B cell (primary cell): ENCODE results near the gene PLP2. TPM values are rescaled to one million over a fixed set of nuclear protein-coding genes. Genes with fewer than 3 reads are reported as not detected.

Source experiments
- ATAC-seq: fragments of 200-7000 bp; cut with Tn5 transposase; one replicate; pipeline ENCODE4 v1.10.0; 2021; ENCODE audit warnings: low read depth, mild to moderate bottlenecking, moderate number of reproducible peaks, moderate library complexity
- CTCF ChIA-PET: fragments of 350-600 bp; sonication (Branson Sonifier 250); formaldehyde crosslinking; loops from one replicate; lab custom pipeline; 2021; ENCODE audit warnings: antibody characterized with exemption, inconsistent platforms; lab: Charles Lee
- POLR2A ChIA-PET: fragments of 350-600 bp; sonication (Branson Sonifier 250); formaldehyde crosslinking; loops from one replicate; lab custom pipeline; 2021; ENCODE audit warnings: antibody characterized with exemption; lab: Charles Lee
- DNase-seq: peaks from one replicate; pipeline ENCODE4 v3.0.0; 2013
- H2AFZ ChIP-seq: 2 replicates; pipeline ENCODE4 v1.6.1; 2012; ENCODE audit warnings: mild to moderate bottlenecking, low read depth, low read length; ENCODE audit not compliant: insufficient read depth, poor library complexity, severe bottlenecking
- H3K27ac ChIP-seq, 2 donors: 1 replicate in 1 of 2; 2 replicates in 1 of 2; pipeline ENCODE4 v1.5.1; 2012 to 2013; ENCODE audit warnings: low read length in 2 of 2, mild to moderate bottlenecking in 2 of 2, moderate library complexity in 1 of 2
- H3K27me3 ChIP-seq, 4 experiments: fragments of 200-600 bp in 1 of 4; sonication (generic) in 1 of 4; replicated peaks in 1 of 4; 1 replicate in 2 of 4; 2 replicates in 2 of 4; pipeline versions ENCODE4 v1.6.1 to v1.7.0; 2013 to 2016; ENCODE audit warnings: low read length in 3 of 4, mild to moderate bottlenecking in 2 of 4, mixed read lengths in 1 of 4, moderate library complexity in 1 of 4; ENCODE audit not compliant: insufficient read depth in 4 of 4, control insufficient read depth in 3 of 4; ENCODE audit errors: control extremely low read depth in 1 of 4
- H3K36me3 ChIP-seq, 2 experiments: replicated peaks in 1 of 2; 1 replicate in 1 of 2; 2 replicates in 1 of 2; pipeline versions ENCODE4 v1.6.1 to v1.7.1; 2013; ENCODE audit warnings: low read length in 1 of 2; ENCODE audit not compliant: insufficient read depth in 2 of 2, control insufficient read depth in 1 of 2; ENCODE audit errors: control extremely low read depth in 1 of 2, extremely low read depth in 1 of 2
- H3K4me1 ChIP-seq, 2 donors: fragments of 200-600 bp in 1 of 2; sonication (generic) in 1 of 2; 1 replicate in 1 of 2; 2 replicates in 1 of 2; pipeline versions ENCODE4 v1.5.1 to v1.6.1; 2013 to 2017; ENCODE audit warnings: low read length in 2 of 2; ENCODE audit not compliant: control insufficient read depth in 2 of 2, insufficient read depth in 2 of 2
- H3K4me2 ChIP-seq: replicated peaks from 2 replicates; pipeline ENCODE3; 2012; ENCODE audit warnings: mild to moderate bottlenecking, low read depth, low read length; ENCODE audit not compliant: poor library complexity, severe bottlenecking
- H3K4me3 ChIP-seq, 5 experiments: fragments of 200-600 bp in 1 of 5; sonication (generic) in 1 of 5; 1 replicate in 3 of 5; 2 replicates in 2 of 5; pipeline versions ENCODE4 v1.5.1 to v1.7.0; 2011 to 2016; ENCODE audit warnings: low read length in 4 of 5, mild to moderate bottlenecking in 4 of 5, low read depth in 2 of 5, control low read depth in 1 of 5, moderate library complexity in 1 of 5; ENCODE audit not compliant: insufficient read depth in 1 of 5; ENCODE audit errors: control extremely low read depth in 1 of 5, extremely low read depth in 1 of 5
- H3K79me2 ChIP-seq: fragments of 200-600 bp; sonication (generic); one replicate; pipeline ENCODE4 v1.6.0; 2016; ENCODE audit warnings: low read length; ENCODE audit not compliant: control insufficient read depth, insufficient read depth
- H3K9ac ChIP-seq: fragments of 200-600 bp; sonication (generic); 2 replicates; pipeline ENCODE4 v1.6.1; 2017; ENCODE audit warnings: mild to moderate bottlenecking, low read length, moderate library complexity
- H3K9me3 ChIP-seq, 3 donors: one replicate each; pipeline versions ENCODE4 v1.6.1 to v1.7.1; 2013; ENCODE audit warnings: low read length in 2 of 3; ENCODE audit not compliant: control insufficient read depth in 2 of 3, insufficient read depth in 1 of 3; ENCODE audit errors: control extremely low read depth in 1 of 3
- H4K20me1 ChIP-seq: 2 replicates; pipeline ENCODE4 v1.6.0; 2012; ENCODE audit warnings: mild to moderate bottlenecking, low read length; ENCODE audit not compliant: insufficient read depth, control insufficient read depth, poor library complexity, severe bottlenecking
- H3K27ac Mint-ChIP-seq: one replicate; pipeline ENCODE4 v1.8.0; 2021; ENCODE audit warnings: mixed read lengths
- H3K27me3 Mint-ChIP-seq: one replicate; pipeline ENCODE4 v1.8.0; 2021; ENCODE audit warnings: mixed read lengths
- H3K4me1 Mint-ChIP-seq: one replicate; pipeline ENCODE4 v1.8.0; 2021; ENCODE audit warnings: mixed read lengths
- H3K4me3 Mint-ChIP-seq: one replicate; pipeline ENCODE4 v1.8.0; 2021; ENCODE audit warnings: mixed read lengths
- H3K9me3 Mint-ChIP-seq: one replicate; pipeline ENCODE4 v1.8.0; 2022; ENCODE audit warnings: mixed read lengths; ENCODE audit not compliant: insufficient read depth
- CTCF ChIP-seq: fragments of 200-600 bp; IDR thresholded peaks from one replicate; pipeline ENCODE4 v1.8.0; 2022; ENCODE audit warnings: antibody characterized with exemption, mild to moderate bottlenecking
- EZH2 ChIP-seq: IDR thresholded peaks from 2 replicates; pipeline ENCODE4 v1.6.1; 2012; ENCODE audit warnings: borderline replicate concordance, low read depth, mild to moderate bottlenecking, moderate library complexity, low read length; ENCODE audit not compliant: insufficient read depth, poor library complexity, severe bottlenecking
- WGBS: methylation state at CpG from one replicate; pipeline ENCODE4 v1.1.5; 2013; ENCODE audit warnings: missing lambda C conversion rate; ENCODE audit not compliant: insufficient coverage; 5-methylcytosine and 5-hydroxymethylcytosine counted together
- intact Hi-C: fragments of 100-400 bp; cut with micrococcal nuclease; formaldehyde crosslinking; loops from one replicate; pipeline ENCODE4 v1.10.0; 2022
- polyA plus RNA-seq: library from polyadenylated mRNA; depleted of rRNA; stranded (reverse); fragments of >200 nt; gene quantifications from 2 replicates; pipeline ENCODE4 v1.2.3, GENCODE V29; 2012
- total RNA-seq, 2 donors: library from RNA; stranded (reverse); fragments of 120-200 nt in 1 of 2; gene quantifications; 1 replicate in 1 of 2; 2 replicates in 1 of 2; pipeline versions ENCODE4 v1.2.3 to v1.2.4, GENCODE V29; 2013 to 2022

PLP2 gene
- total and polyA plus RNA-seq, 2 donors (not counting 1 experiment from before 2014, with no cell fraction given) = 194 to 214 TPM

- Histone ChIP-seq H3K9ac (no peak overlapping the region), H3K27ac (no peak overlapping the region), H3K36me3 (no peaks in the 10 kb centered on the region), H3K4me2 (no peak overlapping the region), H2AFZ (no peak overlapping the region), H3K4me1 (no peaks in the 10 kb centered on the region), H4K20me1 (no peaks in the 10 kb centered on the region), H3K79me2 (no peaks in the 10 kb centered on the region), H3K27me3 (no peaks in the 10 kb centered on the region), H3K9me3 (no peaks in the 10 kb centered on the region), H3K4me3 (no peak overlapping the region)
- ATAC-seq (no peak), DNase-seq (no peak)
- ChIA-PET POLR2A (no interaction called here), CTCF (no interaction called here)
- intact Hi-C loops = no loop called here
- Mint-ChIP-seq H3K27me3 (no peaks in the 10 kb centered on the region), H3K9me3 (no peaks in the 10 kb centered on the region), H3K4me3 (no peak overlapping the region), H3K4me1 (no peaks in the 10 kb centered on the region), H3K27ac (no peak overlapping the region)
- TF ChIP-seq EZH2 (no peak), CTCF (no peak)
- WGBS = 100% methylated on average over 1 of the region's 9 CpGs
These were observed 39.4 kb downstream of the PLP2 start for GRCh38 chrX:49211074-49211473.

- no peaks in the 10 kb centered on the region for H3K36me3 ChIP-seq
- ATAC-seq (no peak), DNase-seq (no peak)
- no peaks in the 10 kb centered on the region for H3K9me3 ChIP-seq
- no peaks in the 10 kb centered on the region for H3K4me1 ChIP-seq
- CTCF ChIA-PET = no interaction called here
- POLR2A ChIA-PET = no interaction called here
- Mint-ChIP-seq H3K9me3 (no peaks in the 10 kb centered on the region), H3K4me1 (no peaks in the 10 kb centered on the region), H3K4me3 (no peak overlapping the region), H3K27ac (no peak overlapping the region), H3K27me3 (no peaks in the 10 kb centered on the region)
- no peak overlapping the region for H3K4me2 ChIP-seq
- no peaks in the 10 kb centered on the region for H3K27me3 ChIP-seq
- intact Hi-C loops = no loop called here
- no CpG with 5 or more reads among the region's 2 CpGs for WGBS
- TF ChIP-seq CTCF = no peak
- TF ChIP-seq EZH2 = no peak
- H3K9ac ChIP-seq = no peak overlapping the region
- no peaks in the 10 kb centered on the region for H3K79me2 ChIP-seq
- H3K27ac ChIP-seq = no peak overlapping the region
- H2AFZ ChIP-seq = no peak overlapping the region
- H3K4me3 ChIP-seq = no peak overlapping the region
- H4K20me1 ChIP-seq = no peaks in the 10 kb centered on the region
These were observed 40.5 kb downstream of the PLP2 start for GRCh38 chrX:49212209-49212608.
